Uterus (tissue), 2 donors: ENCODE data around the gene ERC2.

Experiments
- CTCF ChIP-seq, 4 experiments: fragments of 200-600 bp in 2 of 4; fragments of 450-650 bp in 2 of 4; sonication (generic) in 2 of 4; IDR thresholded peaks; one replicate each; pipeline ENCODE4 v1.5.1; 2016 to 2019; ENCODE audit warnings: antibody characterized with exemption in 4 of 4, mild to moderate bottlenecking in 2 of 4, moderate library complexity in 1 of 4
- POLR2A ChIP-seq, 2 donors: fragments of 450-650 bp; IDR thresholded peaks; one replicate each; pipeline ENCODE4 v1.6.1; 2016; ENCODE audit warnings: antibody characterized with exemption in 2 of 2, mild to moderate bottlenecking in 1 of 2, moderate library complexity in 1 of 2

GRCh38 chr3:56336023-56336422, 132.2 kb downstream of the ERC2 start:
- TF ChIP-seq CTCF (IDR thresholded peaks at IDR 0.05) (no peak), POLR2A (IDR thresholded peaks at IDR 0.05) (no peak)
